ENCODE results near the gene TANC1.

TANC1 gene

DNA sequence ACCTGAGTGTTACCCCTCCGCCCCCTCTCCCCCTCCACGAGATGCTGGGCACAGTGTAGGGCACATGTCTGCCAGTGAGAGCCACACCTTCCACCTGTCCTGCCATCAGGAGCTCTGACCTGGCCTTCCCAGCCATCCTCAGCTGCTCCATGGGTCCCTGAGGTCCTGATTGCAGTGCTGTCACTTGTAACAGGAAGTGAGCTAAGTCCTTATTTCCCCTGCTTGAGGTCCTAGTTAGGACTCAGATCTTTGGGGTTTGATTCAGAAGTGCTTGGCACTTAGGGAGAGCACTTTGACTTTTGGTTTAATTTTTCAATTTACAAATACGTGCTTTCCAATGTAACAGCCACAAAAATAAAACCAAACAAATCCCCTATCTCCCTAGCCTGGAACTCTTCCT is 192.5 kb downstream of the TANC1 start:
- no peak for DNase-seq (ENCODE audit: low read depth)

DNA sequence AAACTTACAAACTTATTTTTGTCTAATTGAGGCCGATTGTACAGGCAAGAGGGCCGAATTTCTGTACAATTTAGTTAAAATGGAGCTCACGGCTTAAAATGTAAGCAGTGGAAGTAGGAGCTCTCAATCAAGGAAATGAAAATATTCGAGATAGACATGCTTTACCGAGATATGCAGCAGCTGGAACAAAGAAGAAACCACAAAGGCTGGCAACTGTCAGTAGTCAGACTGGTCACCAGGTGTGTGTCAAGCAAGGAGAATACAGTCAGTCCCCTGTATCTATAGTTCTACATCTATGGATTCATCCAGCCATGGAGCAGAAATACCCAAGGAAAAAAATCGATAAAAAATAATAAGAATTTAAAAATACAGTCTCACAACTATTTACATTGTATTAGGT is 195.5 kb downstream of the TANC1 start:
- DNase-seq (ENCODE audit: low read depth) = no peak

DNA sequence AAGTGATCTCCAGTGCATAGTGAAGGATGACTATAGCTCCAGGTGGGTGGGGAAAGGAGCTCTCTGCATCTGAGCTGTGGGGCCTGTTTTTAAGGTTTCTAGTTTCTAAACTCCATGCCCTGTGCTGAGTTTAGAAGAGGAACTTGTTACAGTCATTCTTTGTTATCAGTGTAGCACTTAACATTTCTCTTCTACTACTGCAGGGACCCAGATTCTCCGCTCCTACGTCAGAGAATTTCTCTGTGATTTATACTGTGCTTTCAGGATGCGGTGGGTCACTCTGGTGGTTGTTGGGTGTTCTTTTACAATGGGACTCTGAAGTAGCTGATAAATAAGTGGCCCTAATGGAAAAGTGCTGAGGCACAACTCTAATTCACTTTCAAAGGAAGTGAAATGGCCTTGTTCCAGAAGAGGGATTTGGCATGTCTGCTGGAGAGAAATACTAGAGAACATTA is 196.0 kb downstream of the TANC1 start:
- no peak for DNase-seq (ENCODE audit: low read depth)

DNA sequence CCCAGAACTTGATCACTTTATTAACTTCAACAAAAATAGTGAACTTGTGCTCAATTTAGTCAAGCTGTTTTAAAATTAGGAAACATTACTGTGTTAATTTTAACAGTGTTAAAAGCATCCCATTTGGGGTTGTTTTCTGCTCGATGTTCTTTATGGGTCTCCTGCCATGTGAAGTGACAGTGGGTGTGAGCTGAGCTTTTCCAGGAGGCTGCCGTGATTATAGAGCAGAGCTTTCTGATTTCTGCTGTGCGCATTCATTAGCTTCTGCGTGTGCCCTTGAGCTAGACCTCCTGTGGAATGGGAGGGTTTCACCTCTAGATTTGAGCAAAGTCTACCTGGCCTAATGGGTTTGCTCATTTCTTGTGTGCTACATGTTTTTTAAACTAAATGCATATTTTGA is 196.6 kb downstream of the TANC1 start:
- DNase-seq (ENCODE audit: low read depth) = no peak

DNA sequence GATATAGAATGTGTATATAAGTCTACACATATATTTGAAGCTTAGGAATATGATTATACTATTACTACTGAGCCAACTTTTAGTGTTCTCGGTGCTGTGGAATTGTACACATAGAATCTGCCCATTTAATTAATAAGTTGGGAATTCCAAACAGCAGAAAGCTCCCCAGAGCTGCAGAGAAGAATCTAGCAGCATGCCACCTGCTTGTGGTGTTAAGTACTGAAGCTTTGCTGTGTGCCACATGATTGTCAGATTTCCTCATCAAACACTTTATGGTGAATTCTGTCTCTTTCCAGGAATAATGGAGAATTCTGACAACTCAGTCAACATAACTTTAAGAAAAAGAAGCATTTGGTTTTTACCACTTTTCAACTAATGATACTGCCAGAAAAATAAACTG is 200.3 kb downstream of the TANC1 start:
- no peak for DNase-seq (ENCODE audit: low read depth)

DNA sequence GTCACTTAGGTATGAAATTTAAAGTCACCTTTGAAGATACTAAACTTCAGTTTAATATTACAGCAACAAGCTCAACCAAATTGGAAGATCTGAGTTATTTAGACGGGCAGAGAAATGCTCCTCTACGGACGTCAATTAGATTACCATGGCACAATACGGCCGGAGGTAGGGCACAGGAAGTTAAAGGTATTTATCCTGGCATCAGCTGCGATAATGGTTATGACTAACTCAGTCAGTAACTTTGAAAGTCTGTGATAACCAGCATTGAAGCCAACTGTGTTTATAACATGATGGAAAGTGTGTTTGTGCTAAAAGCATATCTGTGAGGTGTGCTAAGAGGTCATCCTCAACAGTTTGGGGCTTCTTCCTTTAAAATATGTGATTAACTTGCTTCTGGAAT is 200.7 kb downstream of the TANC1 start:
- no peak for DNase-seq (ENCODE audit: low read depth)

DNA sequence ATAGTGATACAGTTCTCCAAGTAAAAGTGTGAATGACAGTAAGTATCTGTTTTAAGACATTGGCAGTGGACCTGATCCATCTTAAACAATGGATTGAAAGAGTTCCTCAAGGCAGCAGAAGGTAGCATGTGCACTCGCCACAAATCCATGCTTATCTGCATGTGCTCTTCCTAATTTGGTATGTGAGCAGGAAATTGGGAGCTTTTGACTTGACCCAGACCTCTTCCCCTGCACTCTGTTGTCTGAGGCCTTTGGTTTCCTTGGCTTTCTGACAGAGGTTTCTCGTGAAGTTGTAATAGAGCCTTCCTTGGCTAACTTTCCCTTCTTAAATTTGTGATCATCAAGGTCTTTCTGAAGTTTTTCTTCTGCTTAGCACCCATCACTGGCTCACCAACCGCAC is 204.0 kb downstream of the TANC1 start:
- no peak for DNase-seq (ENCODE audit: low read depth)

DNA sequence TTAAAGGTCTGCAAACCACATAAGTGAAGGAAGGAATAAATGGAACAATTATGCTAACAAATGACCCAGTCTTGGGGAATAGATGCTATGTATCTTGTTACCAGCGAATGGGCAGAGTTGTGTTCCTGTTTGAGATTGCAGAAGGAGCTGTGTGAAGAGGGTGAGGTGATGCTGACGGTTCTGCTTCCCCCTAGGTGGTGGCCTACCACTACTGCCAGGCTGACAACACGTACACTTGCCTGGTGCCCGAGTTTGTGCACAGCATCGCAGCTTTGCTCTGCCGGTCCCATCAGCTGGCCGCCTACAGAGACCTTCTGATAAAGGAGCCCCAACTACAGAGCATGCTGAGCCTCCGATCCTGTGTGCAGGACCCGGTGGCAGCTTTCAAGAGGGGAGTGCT is 206.3 kb downstream of the TANC1 start:
- no peak for DNase-seq (ENCODE audit: low read depth)

DNA sequence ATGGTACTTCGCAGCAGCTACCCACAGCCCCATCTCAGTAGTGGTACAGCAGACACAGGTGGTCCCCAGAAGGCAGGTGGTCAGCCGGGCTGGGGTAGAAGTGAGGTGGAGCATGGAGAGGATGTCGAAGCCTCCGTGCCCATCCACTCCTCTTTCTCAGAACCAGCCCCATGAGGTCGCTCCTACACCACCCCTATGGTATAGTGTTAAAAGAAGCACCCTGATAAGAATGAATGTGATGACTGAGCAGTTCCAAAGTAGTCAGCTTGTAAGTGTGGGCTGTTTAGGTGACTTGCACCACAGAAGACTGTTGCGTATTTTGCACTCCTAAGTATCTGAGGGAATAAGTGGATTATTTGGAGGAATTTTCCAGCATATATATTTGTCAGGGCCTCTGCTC is 206.7 kb downstream of the TANC1 start:
- DNase-seq (ENCODE audit: low read depth) = no peak

DNA sequence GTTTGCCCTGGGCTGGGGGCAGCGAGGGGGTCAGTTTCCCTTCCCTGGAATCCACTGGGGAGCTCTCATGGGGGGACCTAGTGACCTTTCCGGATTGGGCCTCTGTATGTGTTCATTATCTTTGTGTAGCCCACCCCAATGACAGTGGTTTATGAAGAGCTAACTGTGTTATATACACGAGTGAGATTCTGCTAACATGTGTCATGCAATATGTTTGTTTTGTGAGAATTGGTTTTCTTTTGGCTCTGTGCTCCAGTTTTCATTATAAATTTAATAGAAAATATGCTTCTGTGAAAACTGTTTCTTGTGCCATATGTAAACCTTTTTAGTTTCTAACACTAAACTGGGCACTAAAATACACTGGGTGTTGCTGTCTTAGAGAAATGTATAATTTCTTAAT is 207.5 kb downstream of the TANC1 start:
- DNase-seq (ENCODE audit: low read depth) = no peak

DNA sequence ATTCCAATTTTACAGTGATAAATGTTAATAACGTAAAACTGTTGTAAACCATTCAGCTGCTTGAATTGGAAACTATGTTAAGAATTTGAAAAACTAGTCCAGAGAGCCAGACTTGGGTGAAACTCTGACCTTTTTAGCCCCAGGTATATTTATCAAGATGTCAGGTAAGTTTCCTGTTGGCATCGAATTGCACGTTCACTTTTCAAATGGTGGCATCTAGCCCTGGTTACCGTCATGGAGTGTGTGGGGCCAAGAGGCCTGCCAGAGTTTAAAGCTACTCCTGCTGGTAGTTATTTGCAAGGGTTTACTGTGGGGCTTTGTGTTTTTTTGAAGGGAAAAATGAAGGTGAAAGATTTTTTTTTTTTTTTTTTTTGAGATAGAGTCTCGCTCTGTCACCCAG is 208.1 kb downstream of the TANC1 start:
- DNase-seq (ENCODE audit: low read depth) = no peak

DNA sequence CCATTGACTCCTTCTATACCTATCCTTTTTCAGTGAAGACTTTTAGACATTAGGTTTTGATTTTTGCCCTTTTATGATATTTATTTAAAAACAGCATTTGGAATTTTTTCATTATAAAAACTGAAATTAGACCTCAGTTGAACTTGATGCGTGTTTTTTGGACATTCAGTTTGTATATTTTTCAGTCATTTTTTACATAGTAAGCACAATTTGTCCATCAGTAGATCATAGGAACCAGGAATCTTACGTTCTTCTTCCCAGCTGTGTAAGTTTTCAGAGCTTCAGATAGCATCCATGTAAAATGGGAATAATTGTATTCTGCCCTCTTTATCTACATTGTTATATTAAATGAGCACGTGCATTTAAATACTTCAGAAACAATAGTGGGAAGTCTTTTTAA is 208.9 kb downstream of the TANC1 start:
- DNase-seq (ENCODE audit: low read depth) = no peak

DNA sequence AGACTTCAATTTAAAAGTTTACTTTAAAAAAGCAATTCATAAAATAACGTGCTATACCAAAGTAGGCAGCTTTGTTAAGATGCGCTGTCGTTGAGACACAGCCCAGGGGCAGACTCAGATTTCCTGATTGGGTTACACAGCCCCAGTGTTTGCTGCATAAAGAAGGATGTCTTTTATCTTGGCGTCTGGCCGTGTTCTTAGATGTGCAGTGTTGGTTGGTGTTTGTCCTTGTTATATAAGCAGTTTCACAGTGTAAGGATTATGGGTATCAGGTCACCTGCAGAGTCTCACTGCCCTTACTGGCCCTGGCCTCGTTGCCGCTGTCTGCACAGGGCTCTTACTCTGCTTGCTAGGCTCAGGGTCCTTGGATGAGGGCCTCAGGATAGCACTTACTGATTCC is 209.5 kb downstream of the TANC1 start:
- DNase-seq (ENCODE audit: low read depth) = no peak

DNA sequence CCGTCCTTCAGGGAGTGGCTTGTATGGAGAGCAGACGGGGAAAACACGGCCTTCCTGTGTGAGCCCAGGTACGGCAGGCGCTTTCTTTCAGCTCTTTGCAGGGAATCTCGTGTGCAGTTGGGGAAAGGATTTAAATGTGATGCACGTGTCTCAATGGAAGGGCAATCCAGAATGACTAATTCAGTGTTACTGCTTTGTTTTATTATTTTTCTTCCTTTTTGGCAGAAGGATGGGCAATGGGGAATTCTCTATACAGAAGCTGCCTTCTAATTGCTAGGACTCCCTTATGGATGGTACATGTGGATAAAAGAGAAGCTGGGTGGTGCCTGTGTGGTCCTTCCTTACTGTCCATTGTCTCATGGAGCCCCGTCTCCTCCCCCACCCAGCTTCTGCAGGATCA is 210.7 kb downstream of the TANC1 start:
- DNase-seq (ENCODE audit: low read depth) = no peak

DNA sequence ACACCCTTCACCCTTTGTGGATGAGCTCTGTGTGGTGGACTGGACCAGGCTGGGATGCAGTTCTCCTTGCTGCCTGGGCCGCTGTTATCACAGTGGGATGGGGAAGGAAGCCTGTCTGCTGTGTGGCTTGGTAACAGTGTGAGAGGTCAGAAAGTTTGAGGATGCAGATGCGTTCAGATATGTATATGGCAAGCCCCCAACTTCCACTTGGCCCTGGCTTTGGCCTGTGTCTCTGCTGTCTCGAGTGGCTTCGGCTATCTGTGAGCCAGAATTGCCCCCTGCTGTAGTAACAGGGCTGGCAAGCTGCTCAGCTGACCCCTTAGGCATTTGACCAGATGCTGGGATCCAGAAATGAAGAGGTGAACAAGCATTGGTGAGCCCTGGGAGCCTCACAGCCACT is 211.3 kb downstream of the TANC1 start:
- DNase-seq (ENCODE audit: low read depth) = no peak

DNA sequence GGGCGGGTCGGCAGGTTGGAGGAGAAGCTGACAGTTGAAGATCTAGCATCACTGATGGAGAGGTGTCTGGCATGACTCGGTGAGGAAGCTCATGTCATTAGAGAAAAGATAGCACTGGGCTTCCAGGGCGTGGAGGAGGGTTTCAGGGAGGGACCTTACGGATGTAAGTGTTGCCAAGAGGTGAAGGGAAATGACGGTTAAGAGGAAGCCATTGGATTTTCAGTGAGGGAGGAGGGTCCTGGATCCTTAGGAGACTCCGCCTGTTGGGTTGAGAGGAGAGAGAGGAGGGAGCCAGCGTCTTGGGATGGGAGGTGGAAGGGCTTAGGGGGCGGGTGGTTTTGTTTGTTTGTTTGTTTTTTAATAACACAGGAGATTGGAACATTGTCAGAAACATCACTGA is 214.9 kb downstream of the TANC1 start:
- DNase-seq (ENCODE audit: low read depth) = no peak

DNA sequence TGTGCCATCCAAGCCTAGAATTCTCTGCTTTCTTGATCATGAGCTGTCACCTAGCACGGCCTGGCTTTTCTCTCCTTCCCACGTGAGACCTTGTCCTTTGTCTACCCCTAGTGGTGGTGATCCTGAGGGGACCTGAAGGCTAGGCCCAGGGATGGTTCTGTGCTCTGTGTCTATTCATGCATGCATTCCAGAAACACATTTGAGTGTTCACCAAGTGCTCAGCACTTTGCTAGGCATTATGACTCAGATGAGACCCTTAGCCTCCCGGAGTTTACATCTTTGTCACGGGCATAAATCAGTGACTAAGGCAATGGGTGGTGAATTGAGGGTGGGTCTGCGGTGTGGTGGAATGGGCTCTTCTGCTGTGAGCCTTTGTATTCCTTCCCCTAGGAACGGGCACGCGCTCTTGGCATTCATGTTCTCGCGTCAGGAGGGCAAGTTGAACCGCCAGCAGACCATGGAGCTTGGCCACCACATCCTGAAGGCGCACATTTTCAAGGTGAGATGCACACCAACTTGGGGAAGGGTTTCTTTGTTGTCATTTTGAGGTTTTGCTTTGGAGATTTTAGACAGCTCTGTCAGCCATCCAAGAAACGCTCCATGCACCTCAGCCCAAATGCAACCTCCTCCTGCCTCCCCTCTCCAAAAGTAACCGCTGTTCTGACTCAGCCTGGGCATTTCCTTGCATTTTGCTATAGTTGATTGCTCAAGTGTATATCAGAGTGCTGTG is 217.1 kb downstream of the TANC1 start:
- DNase-seq (ENCODE audit: low read depth) = no peak

DNA sequence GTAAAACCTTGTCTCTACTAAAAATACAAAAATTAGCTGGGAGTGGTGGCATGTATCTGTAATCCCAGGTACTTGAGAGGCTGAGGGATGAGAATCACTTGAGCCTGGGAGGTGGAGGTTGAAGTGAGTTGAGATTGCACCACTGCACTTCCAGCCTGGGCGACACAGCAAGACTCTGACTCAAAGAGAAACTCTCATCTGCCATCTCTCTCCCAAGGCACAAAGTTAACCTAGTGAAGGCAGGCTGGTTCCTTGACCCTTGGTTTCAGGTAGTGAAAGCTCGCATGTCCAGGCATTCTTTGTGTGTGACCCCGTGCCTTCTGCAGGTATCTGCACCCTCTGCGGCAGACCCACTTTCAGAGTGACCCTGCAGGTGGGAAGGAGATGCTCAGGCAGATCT is 218.0 kb downstream of the TANC1 start:
- DNase-seq (ENCODE audit: low read depth) = no peak

DNA sequence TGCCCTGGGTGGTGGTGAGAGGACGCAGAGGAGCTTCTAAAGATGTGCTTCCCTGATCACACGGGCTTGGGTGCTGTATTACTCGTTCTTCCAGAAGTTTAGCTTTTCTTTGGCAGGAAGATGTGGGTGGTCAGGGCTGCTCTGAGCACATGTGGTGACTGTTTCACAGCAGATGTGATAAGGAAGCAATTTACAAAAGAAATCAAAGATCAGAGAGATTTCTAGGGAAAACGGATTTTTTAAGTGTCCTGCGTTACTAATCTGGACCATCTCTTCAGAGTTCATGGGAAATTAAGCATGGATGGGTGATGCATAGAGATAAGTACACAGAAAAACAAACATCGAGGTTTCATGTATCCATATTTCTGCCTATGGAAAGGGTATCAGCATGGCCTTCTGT is 218.7 kb downstream of the TANC1 start:
- DNase-seq (ENCODE audit: low read depth) = no peak

DNA sequence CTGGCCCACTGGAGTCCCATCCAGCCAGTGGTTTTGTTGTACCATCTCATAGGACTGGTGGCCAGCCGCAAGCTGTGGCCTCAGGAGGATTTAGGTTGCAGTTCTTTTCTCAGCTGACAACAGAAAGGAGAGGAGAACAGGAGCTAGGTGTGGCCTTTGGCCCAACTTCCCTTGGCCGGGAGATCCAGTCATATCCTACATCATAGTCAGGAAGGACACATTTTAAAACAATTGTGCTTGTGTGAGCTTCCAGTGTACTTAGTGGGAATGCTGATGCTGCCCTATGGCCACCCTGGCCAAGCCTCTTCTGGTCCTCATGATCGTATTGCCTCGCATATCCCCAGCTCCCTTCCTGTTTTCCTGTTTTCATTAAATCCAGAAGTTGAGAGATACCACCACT is 220.0 kb downstream of the TANC1 start:
- DNase-seq (ENCODE audit: low read depth) = no peak

DNA sequence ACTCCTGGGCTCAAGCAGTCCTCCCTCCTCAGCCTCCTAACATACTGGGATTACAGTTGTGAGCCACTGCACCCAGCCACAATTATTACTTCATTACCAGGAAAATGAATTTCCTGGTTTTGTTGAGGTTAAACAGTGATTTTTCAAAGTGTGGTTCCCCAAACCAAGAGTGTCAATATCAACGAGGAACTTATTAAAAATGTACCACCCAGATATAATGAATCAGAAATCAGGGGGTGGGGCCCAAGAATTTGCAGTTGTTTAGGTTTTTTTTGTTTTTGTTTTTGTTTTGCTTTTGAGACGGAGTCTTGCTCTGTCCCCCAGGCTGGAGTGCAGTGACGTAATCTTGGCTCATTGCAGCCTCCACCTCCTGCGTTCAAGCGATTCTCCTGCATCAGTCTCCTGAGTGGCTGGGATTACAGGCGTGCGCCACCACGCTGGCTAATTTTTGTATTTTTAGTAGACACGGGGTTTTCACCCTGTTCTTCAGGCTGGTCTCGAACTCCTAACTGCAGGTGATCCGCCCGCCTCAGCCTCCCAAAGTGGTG is 224.0 kb downstream of the TANC1 start:
- DNase-seq (ENCODE audit: low read depth) = no peak

DNA sequence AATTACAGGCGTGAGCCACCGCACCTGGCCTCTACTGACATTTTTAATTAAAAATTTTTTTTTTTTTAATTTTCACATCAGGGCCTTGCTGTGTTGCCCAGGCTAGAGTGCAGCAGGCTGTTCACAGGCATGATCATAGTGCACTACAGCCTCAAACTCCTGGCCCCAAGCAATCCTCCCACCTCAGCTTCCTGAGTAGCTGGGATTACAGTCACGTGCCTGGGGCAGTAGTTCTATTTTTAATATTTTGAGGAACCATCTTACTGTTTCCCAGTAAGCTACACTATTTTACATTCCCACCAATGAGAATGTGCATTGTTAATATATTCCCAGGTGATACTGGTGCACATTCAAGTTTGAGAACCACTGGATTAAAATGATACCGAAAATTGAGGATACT is 225.4 kb downstream of the TANC1 start:
- no peak for DNase-seq (ENCODE audit: low read depth)

DNA sequence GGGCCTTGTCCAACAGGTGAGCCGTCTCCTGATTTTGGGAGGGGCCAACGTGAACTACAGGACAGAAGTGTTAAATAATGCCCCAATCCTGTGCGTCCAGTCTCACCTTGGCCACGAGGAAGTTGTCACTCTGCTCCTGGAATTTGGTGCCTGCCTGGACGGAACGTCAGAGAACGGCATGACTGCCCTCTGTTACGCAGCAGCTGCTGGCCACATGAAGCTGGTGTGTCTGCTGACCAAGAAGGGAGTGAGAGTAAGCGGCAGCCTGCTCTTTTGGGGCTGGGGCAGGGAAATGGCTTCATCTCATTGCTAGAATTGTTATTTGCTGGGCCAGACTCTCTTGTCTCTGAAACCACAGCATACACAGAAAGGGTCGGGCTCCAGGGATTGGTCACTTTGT is 225.8 kb downstream of the TANC1 start:
- no peak for DNase-seq (ENCODE audit: low read depth)

DNA sequence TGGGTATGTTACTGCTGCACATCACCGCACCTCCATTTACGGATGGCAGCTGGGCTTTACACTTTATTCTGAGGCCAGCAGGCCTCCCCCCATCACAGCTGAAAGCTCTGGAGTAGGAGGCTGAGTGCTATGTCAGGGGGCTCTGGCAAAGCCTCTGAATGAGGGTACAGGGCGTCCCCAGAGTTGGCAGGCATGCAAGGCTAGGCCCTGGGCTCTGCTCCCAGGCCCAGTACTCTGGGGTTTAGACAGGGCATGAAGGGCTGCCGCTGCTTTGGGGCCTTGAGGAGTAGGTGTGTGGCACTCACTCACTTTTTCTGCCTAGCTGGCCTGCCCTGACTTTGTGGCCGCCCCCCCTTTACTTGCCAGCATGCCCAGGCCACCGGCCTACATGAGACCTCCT is 227.3 kb downstream of the TANC1 start:
- no peak for DNase-seq (ENCODE audit: low read depth)
